ENCODE data around the gene VPS26A.

DNA sequence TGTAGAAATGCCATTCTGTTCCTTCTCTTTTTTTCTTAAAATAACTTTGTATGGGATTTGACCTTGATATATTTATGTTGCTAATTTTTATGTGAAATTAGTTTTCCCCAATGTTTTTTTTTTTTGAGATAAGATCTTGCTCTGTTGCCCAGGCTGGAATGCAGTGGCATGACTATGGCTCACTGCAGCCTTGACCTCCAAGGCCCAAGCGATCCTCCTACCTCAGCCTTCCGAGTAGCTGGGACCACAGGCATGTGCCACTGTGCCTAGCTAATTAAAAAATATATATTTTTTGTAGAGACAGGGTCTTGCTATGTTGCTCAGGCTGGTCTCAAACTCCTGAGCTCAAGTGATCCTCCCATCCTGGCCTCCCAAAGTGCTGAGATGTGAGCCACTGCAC is 16.0 kb downstream of the VPS26A start:
- TF ChIP-seq POLR2A (IDR thresholded peaks at IDR 0.05): no peak
- TF ChIP-seq, protein P1, sequence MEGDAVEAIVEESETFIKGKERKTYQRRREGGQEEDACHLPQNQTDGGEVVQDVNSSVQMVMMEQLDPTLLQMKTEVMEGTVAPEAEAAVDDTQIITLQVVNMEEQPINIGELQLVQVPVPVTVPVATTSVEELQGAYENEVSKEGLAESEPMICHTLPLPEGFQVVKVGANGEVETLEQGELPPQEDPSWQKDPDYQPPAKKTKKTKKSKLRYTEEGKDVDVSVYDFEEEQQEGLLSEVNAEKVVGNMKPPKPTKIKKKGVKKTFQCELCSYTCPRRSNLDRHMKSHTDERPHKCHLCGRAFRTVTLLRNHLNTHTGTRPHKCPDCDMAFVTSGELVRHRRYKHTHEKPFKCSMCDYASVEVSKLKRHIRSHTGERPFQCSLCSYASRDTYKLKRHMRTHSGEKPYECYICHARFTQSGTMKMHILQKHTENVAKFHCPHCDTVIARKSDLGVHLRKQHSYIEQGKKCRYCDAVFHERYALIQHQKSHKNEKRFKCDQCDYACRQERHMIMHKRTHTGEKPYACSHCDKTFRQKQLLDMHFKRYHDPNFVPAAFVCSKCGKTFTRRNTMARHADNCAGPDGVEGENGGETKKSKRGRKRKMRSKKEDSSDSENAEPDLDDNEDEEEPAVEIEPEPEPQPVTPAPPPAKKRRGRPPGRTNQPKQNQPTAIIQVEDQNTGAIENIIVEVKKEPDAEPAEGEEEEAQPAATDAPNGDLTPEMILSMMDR (IDR thresholded peaks at IDR 0.05): no peak

Measured in stomach (tissue), 4 donors.